Caco-2 (cell line): ENCODE results near the gene ALDH7A1. TPM values are rescaled to one million over a fixed set of nuclear protein-coding genes. Genes with fewer than 3 reads are reported as not detected.

ENCODE experiments used
- BruUV-seq: library from RNA; stranded (reverse); fragments of 400-500 nt; replicated peaks from 2 replicates; lab custom pipeline; 2021; lab: Mats Ljungman, UMichigan
- CTCF ChIA-PET: fragments of 300-600 bp; sonication (Branson Sonifier 250); formaldehyde crosslinking; loops from one replicate; lab custom pipeline; 2022; ENCODE audit warnings: antibody characterized with exemption; lab: Charles Lee
- POLR2A ChIA-PET: fragments of 300-600 bp; sonication (Branson Sonifier 250); formaldehyde crosslinking; loops from one replicate; lab custom pipeline; 2022; ENCODE audit warnings: antibody characterized with exemption; lab: Charles Lee
- DNase-seq, 2 experiments: peaks; one replicate each; pipeline versions ENCODE4 v3.0.0 to v3.0.0-alpha.2; 2020 to 2022
- H3K27me3 ChIP-seq: replicated peaks from 2 replicates; pipeline ENCODE4 v1.6.0; 2011; ENCODE audit warnings: low read length; ENCODE audit not compliant: control insufficient read depth, insufficient read depth
- H3K36me3 ChIP-seq: 2 replicates; pipeline ENCODE4 v1.5.1; 2011; ENCODE audit warnings: low read length; ENCODE audit not compliant: control insufficient read depth, insufficient read depth
- H3K4me1 ChIP-seq: fragments of 250-450 bp; sonication (Bioruptor Pico); 2 replicates; pipeline ENCODE4 v1.5.1; 2020; ENCODE audit warnings: mild to moderate bottlenecking
- H3K4me3 ChIP-seq: 2 replicates; pipeline ENCODE4 v1.5.1; 2011; ENCODE audit warnings: low read depth, mild to moderate bottlenecking, control low read depth, low read length
- H3K9me3 ChIP-seq: fragments of 250-450 bp; sonication (Bioruptor Pico); 2 replicates; pipeline ENCODE4 v1.5.1; 2020; ENCODE audit warnings: mild to moderate bottlenecking, moderate library complexity
- H3K27ac Mint-ChIP-seq: one replicate; pipeline ENCODE4 v1.8.0; 2022; ENCODE audit warnings: mixed read lengths; ENCODE audit not compliant: unreplicated experiment
- H3K27me3 Mint-ChIP-seq: one replicate; pipeline ENCODE4 v1.8.0; 2022; ENCODE audit warnings: mixed read lengths; ENCODE audit not compliant: insufficient read depth, unreplicated experiment
- H3K36me3 Mint-ChIP-seq: one replicate; pipeline ENCODE4 v1.8.0; 2022; ENCODE audit warnings: mild to moderate bottlenecking, mixed read lengths; ENCODE audit not compliant: insufficient read depth, unreplicated experiment
- H3K4me1 Mint-ChIP-seq: one replicate; pipeline ENCODE4 v1.8.0; 2022; ENCODE audit warnings: low read depth, mixed read lengths; ENCODE audit not compliant: unreplicated experiment
- H3K4me3 Mint-ChIP-seq: one replicate; pipeline ENCODE4 v1.8.0; 2022; ENCODE audit warnings: mild to moderate bottlenecking, moderate library complexity, mixed read lengths; ENCODE audit not compliant: unreplicated experiment
- H3K9me3 Mint-ChIP-seq: one replicate; pipeline ENCODE4 v1.8.0; 2022; ENCODE audit warnings: mixed read lengths; ENCODE audit not compliant: unreplicated experiment
- CTCF ChIP-seq, 2 experiments: fragments of 200-600 bp in 1 of 2; IDR thresholded peaks; 1 replicate in 1 of 2; 2 replicates in 1 of 2; pipeline versions ENCODE4 v1.5.1 to v1.8.0; 2011 to 2022; ENCODE audit warnings: antibody characterized with exemption in 1 of 2, control low read depth in 1 of 2, inconsistent platforms in 1 of 2, low read depth in 1 of 2, low read length in 1 of 2, mild to moderate bottlenecking in 1 of 2, moderate library complexity in 1 of 2; ENCODE audit not compliant: insufficient read depth in 1 of 2, severe bottlenecking in 1 of 2, unreplicated experiment in 1 of 2
- intact Hi-C: fragments of 100-400 bp; cut with micrococcal nuclease; formaldehyde crosslinking; loops from one replicate; pipeline ENCODE4 v1.10.0; 2022; ENCODE audit not compliant: unreplicated experiment
- total RNA-seq: library from RNA; stranded (reverse); gene quantifications from 2 replicates; pipeline ENCODE4 v1.2.3, GENCODE V29; 2022

The ALDH7A1 gene
- total RNA-seq, 1 experiment from 2014 or later: 204 TPM

DNA sequence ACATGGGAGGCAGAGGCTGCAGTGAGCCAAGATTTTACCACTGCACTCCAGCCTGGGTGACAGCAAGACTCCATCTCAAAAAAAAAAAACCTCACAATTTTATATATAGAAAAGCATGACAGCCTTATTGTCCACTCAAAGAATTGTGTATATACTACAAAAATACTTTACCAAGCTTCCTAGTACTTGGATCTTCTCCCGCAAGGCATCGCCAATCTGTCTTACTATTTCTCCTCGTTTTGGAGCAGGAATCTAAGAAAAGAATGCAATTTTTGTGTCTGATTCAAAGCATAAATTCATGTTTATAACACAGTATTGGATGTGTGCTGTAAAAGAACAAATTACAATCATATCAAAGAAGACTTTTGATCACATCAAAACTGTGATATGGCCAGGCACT is 11.3 kb downstream of the ALDH7A1 start:
- TF ChIP-seq CTCF (IDR thresholded peaks at IDR 0.05; ENCODE audit: insufficient read depth in 1 of 2, low read depth in 1 of 2, low read length in 1 of 2, severe bottlenecking in 1 of 2, unreplicated experiment in 1 of 2): no peak
- BruUV-seq: no TSS peak
- Mint-ChIP-seq H3K4me3 (no peak overlapping the region), H3K36me3 (peaks cover 95% of the 10 kb centered on the region), H3K27ac (peak overlapping the region; percentile 4), H3K4me1 (no peaks in the 10 kb centered on the region), H3K9me3 (no peaks in the 10 kb centered on the region), H3K27me3 (no peaks in the 10 kb centered on the region)
- DNase-seq: no peak
- H3K4me1 ChIP-seq: no peaks in the 10 kb centered on the region
- intact Hi-C loops: no loop called here
- CTCF ChIA-PET: no interaction called here
- POLR2A ChIA-PET: no interaction called here
- H3K36me3 ChIP-seq: peaks cover under 1% of the 10 kb centered on the region
- no peak overlapping the region for H3K4me3 ChIP-seq
- H3K9me3 ChIP-seq: no peaks in the 10 kb centered on the region
- no peaks in the 10 kb centered on the region for H3K27me3 ChIP-seq

DNA sequence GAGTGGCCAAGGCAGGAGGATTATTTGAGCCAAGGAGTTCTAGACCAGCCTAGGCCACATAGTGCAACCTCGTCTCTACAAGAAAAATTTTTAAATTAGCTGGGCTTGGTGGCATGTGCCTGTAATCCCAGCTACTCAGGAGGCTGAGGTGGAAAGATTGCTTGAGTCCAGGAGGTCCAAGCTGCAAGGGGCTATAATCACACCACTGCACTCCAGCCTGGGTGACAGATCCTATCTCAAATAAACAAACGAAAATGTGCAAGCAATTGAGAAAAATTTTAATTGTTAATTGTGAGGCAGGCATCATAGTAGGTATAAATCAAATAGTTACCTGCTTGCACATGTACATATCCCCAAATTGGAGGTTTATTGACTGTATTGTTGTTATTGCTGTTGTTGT is 15.3 kb downstream of the ALDH7A1 start:
- Histone ChIP-seq H3K4me3 (no peak overlapping the region), H3K9me3 (no peaks in the 10 kb centered on the region), H3K36me3 (peaks cover 2% of the 10 kb centered on the region), H3K27me3 (no peaks in the 10 kb centered on the region), H3K4me1 (no peaks in the 10 kb centered on the region)
- Mint-ChIP-seq H3K36me3 (peaks cover 88% of the 10 kb centered on the region), H3K4me3 (no peak overlapping the region), H3K4me1 (no peaks in the 10 kb centered on the region), H3K9me3 (no peaks in the 10 kb centered on the region), H3K27me3 (no peaks in the 10 kb centered on the region), H3K27ac (no peak overlapping the region)
- TF ChIP-seq CTCF (IDR thresholded peaks at IDR 0.05; ENCODE audit: insufficient read depth in 1 of 2, low read depth in 1 of 2, low read length in 1 of 2, severe bottlenecking in 1 of 2, unreplicated experiment in 1 of 2): no peak
- CTCF ChIA-PET: interaction anchor here (0.6 to 1.7 kb wide), 2 partner anchors 15 to 914 kb away, joined by 3 to 7 read pairs; partner anchors contain the start of gene ALDH7A1
- no peak for DNase-seq
- intact Hi-C loops: no loop called here
- no TSS peak for BruUV-seq
- POLR2A ChIA-PET: no interaction called here

- ChIA-PET POLR2A (no interaction called here), CTCF (no interaction called here)
- H3K36me3 ChIP-seq: peaks cover 2% of the 10 kb centered on the region
- H3K9me3 Mint-ChIP-seq: no peaks in the 10 kb centered on the region
- peaks cover 84% of the 10 kb centered on the region for H3K36me3 Mint-ChIP-seq
- no TSS peak for BruUV-seq
- no peaks in the 10 kb centered on the region for H3K27me3 Mint-ChIP-seq
- H3K4me1 Mint-ChIP-seq: no peaks in the 10 kb centered on the region
- no peak overlapping the region for H3K4me3 Mint-ChIP-seq
- DNase-seq: no peak
- intact Hi-C loops: no loop called here
- H3K27me3 ChIP-seq: no peaks in the 10 kb centered on the region
- no peak overlapping the region for H3K27ac Mint-ChIP-seq
- no peak overlapping the region for H3K4me3 ChIP-seq
- no peaks in the 10 kb centered on the region for H3K9me3 ChIP-seq
- no peaks in the 10 kb centered on the region for H3K4me1 ChIP-seq
- no peak for TF ChIP-seq CTCF (IDR thresholded peaks at IDR 0.05; ENCODE audit: insufficient read depth in 1 of 2, low read depth in 1 of 2, low read length in 1 of 2, severe bottlenecking in 1 of 2, unreplicated experiment in 1 of 2)
Observed at GRCh38 chr5:126577415-126577814, 17.6 kb downstream of the ALDH7A1 start.
